OCI-LY3 (cell line): ENCODE measurements around the gene PLA2G4D.

Experiments
- H2AFZ ChIP-seq: fragments of 200-600, 300-600 bp; shearing (Covaris generic); 2 replicates; pipeline ENCODE4 v1.6.0; 2014; ENCODE audit warnings: antibody characterized with exemption, low read depth, low read length
- H3K27ac ChIP-seq: fragments of 200-600, 300-600 bp; sonication (generic); 2 replicates; pipeline ENCODE4 v1.5.1; 2014; ENCODE audit warnings: mild to moderate bottlenecking, low read length, moderate library complexity, mixed read lengths
- H3K27me3 ChIP-seq: fragments of 200-600, 300-600 bp; sonication (generic); 2 replicates; pipeline ENCODE4 v1.6.1; 2014; ENCODE audit warnings: low read depth, low read length, mixed read lengths
- H3K36me3 ChIP-seq: fragments of 200-600, 300-600 bp; sonication (generic); replicated peaks from 2 replicates; pipeline ENCODE3; 2014; ENCODE audit warnings: low read depth, low read length, mixed read lengths
- H3K4me1 ChIP-seq: fragments of 300-600, 200-600 bp; sonication (generic); 2 replicates; pipeline ENCODE4 v1.6.1; 2014; ENCODE audit warnings: low read length, mixed read lengths
- H3K4me2 ChIP-seq: fragments of 200-600, 300-600 bp; sonication (generic); 2 replicates; pipeline ENCODE4 v1.6.1; 2014; ENCODE audit warnings: low read length, mixed read lengths
- H3K4me3 ChIP-seq: fragments of 300-600, 200-600 bp; sonication (generic); 2 replicates; pipeline ENCODE4 v1.5.1; 2014; ENCODE audit warnings: antibody characterized with exemption, mild to moderate bottlenecking, low read length, moderate library complexity
- H3K79me2 ChIP-seq: fragments of 300-600, 200-600 bp; shearing (Covaris generic); 2 replicates; pipeline ENCODE4 v1.6.1; 2014; ENCODE audit warnings: mild to moderate bottlenecking, low read length, mixed read lengths
- H3K9ac ChIP-seq: fragments of 300-600, 200-600 bp; shearing (Covaris generic); 2 replicates; pipeline ENCODE4 v1.6.0; 2014; ENCODE audit warnings: mild to moderate bottlenecking, low read length, moderate library complexity
- H3K9me3 ChIP-seq: fragments of 200-600, 300-600 bp; shearing (Covaris generic); 2 replicates; pipeline ENCODE4 v1.6.1; 2014; ENCODE audit warnings: low read length, mixed read lengths; ENCODE audit not compliant: insufficient read depth
- H4K20me1 ChIP-seq: fragments of 200-600, 300-600 bp; sonication (generic); 2 replicates; pipeline ENCODE4 v1.6.1; 2016; ENCODE audit warnings: low read length, mixed read lengths; ENCODE audit not compliant: insufficient read depth
- CTCF ChIP-seq: fragments of 200-600, 300-600 bp; sonication (generic); IDR thresholded peaks from 2 replicates; pipeline ENCODE4 v1.5.1; 2014; ENCODE audit warnings: antibody characterized with exemption, low read length, low read depth
- EZH2phosphoT487 ChIP-seq: fragments of 200-600 bp; shearing (Covaris generic); IDR thresholded peaks from 2 replicates; pipeline ENCODE4 v1.6.1; 2018; ENCODE audit warnings: antibody characterized with exemption, mixed run types, low read depth

Gene PLA2G4D

GRCh38 chr15:42064271-42064670 is 30.1 kb downstream of the PLA2G4D start:
- Histone ChIP-seq H3K27me3 (peaks cover 18% of the 10 kb centered on the region), H3K79me2 (no peaks in the 10 kb centered on the region), H4K20me1 (no peaks in the 10 kb centered on the region), H3K4me2 (no peak overlapping the region), H3K4me1 (peaks cover 9% of the 10 kb centered on the region; the same call in 1 of the 2 replicates), H2AFZ (no peak overlapping the region), H3K36me3 (no peaks in the 10 kb centered on the region), H3K27ac (no peak overlapping the region), H3K9ac (no peak overlapping the region), H3K9me3 (no peaks in the 10 kb centered on the region), H3K4me3 (no peak overlapping the region)
- TF ChIP-seq EZH2phosphoT487 = no peak
- TF ChIP-seq CTCF = no peak

GRCh38 chr15:42063122-42063848 is 31.1 kb downstream of the PLA2G4D start:
- no peak overlapping the region for H3K9ac ChIP-seq
- TF ChIP-seq EZH2phosphoT487 = no peak
- no peaks in the 10 kb centered on the region for H4K20me1 ChIP-seq
- H3K9me3 ChIP-seq = no peaks in the 10 kb centered on the region
- no peak overlapping the region for H3K27ac ChIP-seq
- no peak overlapping the region for H2AFZ ChIP-seq
- no peak overlapping the region for H3K4me2 ChIP-seq
- H3K79me2 ChIP-seq = no peaks in the 10 kb centered on the region
- H3K36me3 ChIP-seq = no peaks in the 10 kb centered on the region
- peaks cover 20% of the 10 kb centered on the region for H3K27me3 ChIP-seq
- no peak overlapping the region for H3K4me3 ChIP-seq
- H3K4me1 ChIP-seq = peaks cover 9% of the 10 kb centered on the region; the same call in 1 of the 2 replicates

GRCh38 chr15:42062284-42062806 is 32.0 kb downstream of the PLA2G4D start:
- Histone ChIP-seq H3K9me3 (no peaks in the 10 kb centered on the region), H3K4me1 (peaks cover 9% of the 10 kb centered on the region; the same call in 1 of the 2 replicates), H2AFZ (no peak overlapping the region), H3K4me3 (no peak overlapping the region), H4K20me1 (no peaks in the 10 kb centered on the region), H3K9ac (no peak overlapping the region), H3K4me2 (no peak overlapping the region), H3K27me3 (peaks cover 29% of the 10 kb centered on the region), H3K79me2 (no peaks in the 10 kb centered on the region), H3K36me3 (no peaks in the 10 kb centered on the region), H3K27ac (no peak overlapping the region)
- no peak for TF ChIP-seq EZH2phosphoT487
- no peak for TF ChIP-seq CTCF

GRCh38 chr15:42060797-42061196 is 33.6 kb downstream of the PLA2G4D start:
- H3K27ac ChIP-seq = no peak overlapping the region
- H2AFZ ChIP-seq = no peak overlapping the region
- no peaks in the 10 kb centered on the region for H3K9me3 ChIP-seq
- H3K27me3 ChIP-seq = peaks cover 23% of the 10 kb centered on the region
- H3K4me1 ChIP-seq = peaks cover 7% of the 10 kb centered on the region; the same call in 1 of the 2 replicates
- no peak overlapping the region for H3K4me2 ChIP-seq
- H4K20me1 ChIP-seq = no peaks in the 10 kb centered on the region
- H3K79me2 ChIP-seq = no peaks in the 10 kb centered on the region
- H3K9ac ChIP-seq = no peak overlapping the region
- H3K4me3 ChIP-seq = no peak overlapping the region
- TF ChIP-seq EZH2phosphoT487 (no peak), CTCF (no peak)
- H3K36me3 ChIP-seq = no peaks in the 10 kb centered on the region
